T-cell (primary cell): ENCODE data around the gene PTPN13. TPM values are rescaled to one million over a fixed set of nuclear protein-coding genes. Genes with fewer than 3 reads are reported as not detected.

Source experiments
- ATAC-seq, 4 experiments: fragments of 200-7000 bp in 3 of 4; fragments of 150-1000 bp in 1 of 4; cut with Tn5 transposase; replicated peaks in 1 of 4; 1 replicate in 3 of 4; 2 replicates in 1 of 4; pipeline ENCODE4 v1.10.0; 2021; ENCODE audit warnings: moderate library complexity in 3 of 4, mild to moderate bottlenecking in 2 of 4, moderate number of reproducible peaks in 1 of 4
- CTCF ChIA-PET, 2 donors: fragments of 300-600 bp; sonication (Branson Sonifier 250); formaldehyde crosslinking; loops; one replicate each; lab custom pipeline; 2022; ENCODE audit warnings: antibody characterized with exemption in 2 of 2; lab: Charles Lee
- POLR2A ChIA-PET, 2 donors: fragments of 300-600 bp; sonication (Branson Sonifier 250); formaldehyde crosslinking; loops; one replicate each; lab custom pipeline; 2022; ENCODE audit warnings: antibody characterized with exemption in 2 of 2; lab: Charles Lee
- DNase-seq, 35 experiments: peaks; one replicate each; pipeline versions ENCODE4 v3.0.0 to v3.0.0-alpha.2; 2013 to 2023
- H3K27ac ChIP-seq: one replicate; pipeline ENCODE4 v1.5.1; 2013; ENCODE audit warnings: low read length
- H3K27me3 ChIP-seq, 2 experiments: replicated peaks in 1 of 2; 1 replicate in 1 of 2; 2 replicates in 1 of 2; pipeline versions ENCODE4 v1.6.1 to v1.7.0; 2013; ENCODE audit warnings: low read length in 1 of 2, mixed read lengths in 1 of 2; ENCODE audit not compliant: control insufficient read depth in 2 of 2, insufficient read depth in 2 of 2; ENCODE audit errors: extremely low read depth in 1 of 2
- H3K36me3 ChIP-seq, 2 donors: 1 replicate in 1 of 2; 2 replicates in 1 of 2; pipeline versions ENCODE4 v1.6.1 to v1.7.0; 2013; ENCODE audit warnings: low read length in 1 of 2; ENCODE audit not compliant: control insufficient read depth in 2 of 2, insufficient read depth in 1 of 2; ENCODE audit errors: extremely low read depth in 1 of 2
- H3K4me1 ChIP-seq, 2 experiments: 1 replicate in 1 of 2; 2 replicates in 1 of 2; pipeline versions ENCODE4 v1.6.1 to v1.7.0; 2013; ENCODE audit warnings: low read length in 2 of 2, mixed read lengths in 1 of 2; ENCODE audit not compliant: insufficient read depth in 2 of 2, control insufficient read depth in 1 of 2; ENCODE audit errors: extremely low read depth in 1 of 2
- H3K4me3 ChIP-seq, 2 donors: 1 replicate in 1 of 2; 2 replicates in 1 of 2; pipeline versions ENCODE4 v1.5.1 to v1.7.0; 2013; ENCODE audit warnings: mild to moderate bottlenecking in 2 of 2, low read length in 1 of 2, moderate library complexity in 1 of 2; ENCODE audit not compliant: control insufficient read depth in 1 of 2; ENCODE audit errors: extremely low read depth in 1 of 2
- H3K9me3 ChIP-seq: 2 replicates; pipeline ENCODE4 v1.7.0; 2013
- H3K27ac Mint-ChIP-seq, 2 donors: one replicate each; pipeline ENCODE4 v1.8.0; 2020 to 2021; ENCODE audit warnings: mild to moderate bottlenecking in 2 of 2, mixed read lengths in 2 of 2
- H3K27me3 Mint-ChIP-seq, 2 donors: one replicate each; pipeline ENCODE4 v1.8.0; 2021 to 2022; ENCODE audit warnings: mixed read lengths in 2 of 2
- H3K36me3 Mint-ChIP-seq: one replicate; pipeline ENCODE4 v1.8.0; 2021; ENCODE audit warnings: mixed read lengths
- H3K4me1 Mint-ChIP-seq, 3 donors: one replicate each; pipeline ENCODE4 v1.8.0; 2020 to 2022; ENCODE audit warnings: mixed read lengths in 3 of 3, mild to moderate bottlenecking in 1 of 3
- H3K4me3 Mint-ChIP-seq, 3 donors: one replicate each; pipeline ENCODE4 v1.8.0; 2020 to 2022; ENCODE audit warnings: mild to moderate bottlenecking in 3 of 3, mixed read lengths in 3 of 3, moderate library complexity in 3 of 3
- H3K9me3 Mint-ChIP-seq, 3 donors: one replicate each; pipeline ENCODE4 v1.8.0; 2020 to 2022; ENCODE audit warnings: mixed read lengths in 3 of 3
- WGBS: methylation state at CpG from one replicate; pipeline ENCODE4 v1.1.5; 2013; ENCODE audit warnings: missing lambda C conversion rate; ENCODE audit not compliant: insufficient coverage; 5-methylcytosine and 5-hydroxymethylcytosine counted together
- total RNA-seq, 35 experiments: library from RNA in 6 of 35; stranded (reverse) in 6 of 35; fragments of 120-200 nt in 1 of 35; gene quantifications; one replicate each; pipeline versions ENCODE4 v1.2.1 to v1.2.4 and lab custom pipeline; 2013 to 2026

Gene PTPN13
- total RNA-seq, 5 donors from 2014 or later (not counting 1 experiment from before 2014, with no cell fraction given) = 0.90 to 8.1 (median 5.2) TPM

DNA sequence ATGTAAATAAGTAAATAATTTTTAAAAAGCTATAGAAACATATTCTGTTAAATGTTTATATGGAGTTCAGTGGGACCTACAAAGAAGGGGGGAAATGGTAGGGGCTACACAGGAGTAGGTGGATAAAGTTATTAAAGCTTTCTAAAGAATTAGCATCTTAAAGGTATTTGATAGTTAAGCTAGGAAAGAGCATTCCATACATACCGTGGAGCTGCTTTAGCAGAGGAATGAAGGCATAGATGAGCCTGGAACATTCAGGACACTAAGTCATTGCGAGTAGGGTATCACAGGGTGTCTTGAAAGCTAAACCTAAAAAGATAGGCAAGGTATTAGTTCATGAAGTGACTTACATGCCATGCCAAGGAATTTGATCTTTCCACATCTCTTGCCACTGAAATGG lies 194.7 kb downstream of the PTPN13 start:
- no peak for ATAC-seq
- ChIA-PET POLR2A (no interaction called here), CTCF (no interaction called here)
- no peaks in the 10 kb centered on the region for H3K9me3 ChIP-seq
- Mint-ChIP-seq H3K9me3 (peaks cover 0 to 6% (median 5%) of the 10 kb centered on the region in 3 donors), H3K36me3 (no peaks in the 10 kb centered on the region), H3K4me1 (no peaks in the 10 kb centered on the region), H3K27me3 (peaks cover 3 to 16% of the 10 kb centered on the region in 2 donors), H3K4me3 (no peak overlapping the region), H3K27ac (no peak overlapping the region)
- no peaks in the 10 kb centered on the region for H3K36me3 ChIP-seq
- H3K27me3 ChIP-seq = no peaks in the 10 kb centered on the region
- no peaks in the 10 kb centered on the region for H3K4me1 ChIP-seq
- DNase-seq = no peak
- 83% methylated on average over 1 of the region's 2 CpGs for WGBS
- no peak overlapping the region for H3K4me3 ChIP-seq
- H3K27ac ChIP-seq = no peak overlapping the region

- Histone ChIP-seq H3K36me3 (no peaks in the 10 kb centered on the region), H3K27me3 (no peaks in the 10 kb centered on the region), H3K4me3 (no peak overlapping the region), H3K4me1 (no peaks in the 10 kb centered on the region), H3K27ac (no peak overlapping the region), H3K9me3 (no peaks in the 10 kb centered on the region)
- 91% methylated on average over 6 of the region's 8 CpGs for WGBS
- H3K4me1 Mint-ChIP-seq = no peaks in the 10 kb centered on the region
- no peaks in the 10 kb centered on the region for H3K36me3 Mint-ChIP-seq
- H3K27me3 Mint-ChIP-seq = peaks cover 3 to 11% of the 10 kb centered on the region in 2 donors
- CTCF ChIA-PET = no interaction called here
- no peak overlapping the region for H3K27ac Mint-ChIP-seq
- DNase-seq (no peak), ATAC-seq (no peak)
- H3K4me3 Mint-ChIP-seq = no peak overlapping the region
- POLR2A ChIA-PET = no interaction called here
- H3K9me3 Mint-ChIP-seq = peaks cover 2 to 12% (median 5%) of the 10 kb centered on the region in 3 donors
Observed at GRCh38 chr4:86791126-86791525, 197.0 kb downstream of the PTPN13 start.

DNA sequence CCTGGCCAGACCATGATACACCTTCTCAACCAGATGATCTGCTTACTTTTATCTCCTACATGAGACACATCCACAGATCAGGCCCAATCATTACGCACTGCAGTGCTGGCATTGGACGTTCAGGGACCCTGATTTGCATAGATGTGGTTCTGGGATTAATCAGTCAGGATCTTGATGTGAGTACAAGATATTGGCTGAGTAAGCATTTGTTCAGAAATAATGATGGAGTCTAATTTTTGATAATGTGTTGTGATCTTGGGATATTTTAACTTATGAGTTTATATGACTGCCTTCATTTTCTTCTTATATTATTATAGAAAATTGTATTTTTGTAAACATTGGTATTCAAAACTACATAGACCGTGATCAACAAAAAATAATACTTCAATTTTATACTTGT lies 215.7 kb downstream of the PTPN13 start:
- Histone ChIP-seq H3K36me3 (no peaks in the 10 kb centered on the region), H3K27ac (no peak overlapping the region), H3K4me3 (no peak overlapping the region), H3K9me3 (no peaks in the 10 kb centered on the region), H3K27me3 (no peaks in the 10 kb centered on the region), H3K4me1 (no peaks in the 10 kb centered on the region)
- no peaks in the 10 kb centered on the region for H3K36me3 Mint-ChIP-seq
- POLR2A ChIA-PET = no interaction called here
- CTCF ChIA-PET = no interaction called here
- H3K27me3 Mint-ChIP-seq = peaks cover 0 to 3% of the 10 kb centered on the region in 2 donors
- ATAC-seq (no peak), DNase-seq (no peak)
- no peaks in the 10 kb centered on the region for H3K4me1 Mint-ChIP-seq
- H3K4me3 Mint-ChIP-seq = no peak overlapping the region
- 60% methylated on average over 1 of the region's 3 CpGs for WGBS
- no peak overlapping the region for H3K27ac Mint-ChIP-seq
- no peaks in the 10 kb centered on the region for H3K9me3 Mint-ChIP-seq

DNA sequence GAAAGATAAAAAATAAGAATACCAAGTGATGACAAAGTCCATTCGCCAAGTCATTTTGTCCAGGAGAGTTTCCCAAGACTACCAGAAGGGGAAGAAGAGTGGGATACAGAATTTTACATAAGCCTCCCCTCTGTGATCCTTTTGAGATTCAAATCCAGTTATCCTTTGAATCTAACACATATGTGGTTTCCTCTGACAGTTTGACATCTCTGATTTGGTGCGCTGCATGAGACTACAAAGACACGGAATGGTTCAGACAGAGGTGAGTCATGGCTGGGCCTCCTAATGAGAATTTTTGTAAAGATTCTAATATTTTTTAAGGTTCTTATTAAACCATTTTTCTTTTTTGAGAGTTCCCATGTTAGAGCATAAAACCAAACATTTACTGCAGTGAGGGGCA lies 216.7 kb downstream of the PTPN13 start:
- DNase-seq (no peak), ATAC-seq (no peak)
- Histone ChIP-seq H3K4me3 (no peak overlapping the region), H3K9me3 (no peaks in the 10 kb centered on the region), H3K4me1 (no peaks in the 10 kb centered on the region), H3K27me3 (no peaks in the 10 kb centered on the region), H3K27ac (no peak overlapping the region), H3K36me3 (no peaks in the 10 kb centered on the region)
- ChIA-PET POLR2A (no interaction called here), CTCF (no interaction called here)
- no peak overlapping the region for H3K4me3 Mint-ChIP-seq
- no CpG with 5 or more reads among the region's 3 CpGs for WGBS
- no peak overlapping the region for H3K27ac Mint-ChIP-seq
- H3K9me3 Mint-ChIP-seq = peaks cover 5 to 9% (median 6%) of the 10 kb centered on the region in 3 donors
- H3K36me3 Mint-ChIP-seq = no peaks in the 10 kb centered on the region
- peaks cover 0 to 3% of the 10 kb centered on the region in 2 donors for H3K27me3 Mint-ChIP-seq
- no peaks in the 10 kb centered on the region for H3K4me1 Mint-ChIP-seq

GRCh38 chr4:86815653-86816052 lies 221.5 kb downstream of the PTPN13 start:
- CTCF ChIA-PET = no interaction called here
- no peak overlapping the region for H3K4me3 Mint-ChIP-seq
- H3K36me3 ChIP-seq = no peaks in the 10 kb centered on the region
- H3K4me1 Mint-ChIP-seq = no peaks in the 10 kb centered on the region
- H3K27me3 Mint-ChIP-seq = no peaks in the 10 kb centered on the region
- no CpG with 5 or more reads among the region's 1 CpG for WGBS
- no peaks in the 10 kb centered on the region for H3K4me1 ChIP-seq
- H3K36me3 Mint-ChIP-seq = no peaks in the 10 kb centered on the region
- no peak overlapping the region for H3K4me3 ChIP-seq
- POLR2A ChIA-PET = no interaction called here
- peaks cover 5 to 19% (median 6%) of the 10 kb centered on the region in 3 donors for H3K9me3 Mint-ChIP-seq
- H3K27me3 ChIP-seq = no peaks in the 10 kb centered on the region
- DNase-seq (no peak), ATAC-seq (no peak)
- H3K27ac ChIP-seq = no peak overlapping the region
- H3K9me3 ChIP-seq = no peaks in the 10 kb centered on the region
- H3K27ac Mint-ChIP-seq = no peak overlapping the region

DNA sequence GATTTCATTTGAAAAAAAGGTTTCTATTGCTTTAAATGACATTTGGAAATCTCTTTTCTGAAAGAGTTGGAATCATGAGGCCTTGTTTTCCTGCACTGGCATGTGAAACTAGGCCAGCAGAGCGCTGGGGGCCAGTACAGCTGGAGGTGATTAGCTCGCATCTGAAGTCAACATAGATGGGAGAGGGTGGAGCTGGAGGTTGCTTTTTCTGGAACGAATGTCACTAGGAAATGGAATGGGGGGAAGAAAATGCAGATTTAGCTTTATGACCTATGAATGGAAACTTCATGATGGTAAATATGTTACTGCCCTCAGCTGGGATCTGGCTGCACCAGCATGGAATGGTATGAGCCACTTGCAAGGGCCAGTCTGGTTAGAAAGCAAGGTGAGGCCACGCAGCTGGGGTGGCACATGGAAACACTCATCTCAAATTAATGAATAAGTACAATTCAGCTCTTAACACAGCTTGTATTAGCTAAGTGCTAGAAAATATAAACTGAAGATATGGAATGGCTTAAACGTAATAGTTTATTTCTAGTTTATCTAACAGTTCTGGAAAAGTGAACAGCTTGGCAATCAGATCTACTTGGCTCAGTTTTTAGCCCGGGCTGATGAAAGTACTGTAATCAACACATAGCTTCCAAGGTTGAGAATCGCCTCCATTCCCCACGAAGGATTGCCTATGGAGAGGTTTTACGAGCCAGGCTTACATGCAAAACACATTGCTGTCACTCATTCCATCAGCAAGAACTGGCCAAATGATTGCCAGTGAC lies 222.6 kb downstream of the PTPN13 start:
- Mint-ChIP-seq H3K4me1 (no peaks in the 10 kb centered on the region), H3K4me3 (no peak overlapping the region), H3K9me3 (peaks cover 5 to 19% (median 6%) of the 10 kb centered on the region in 3 donors), H3K27me3 (no peaks in the 10 kb centered on the region), H3K36me3 (no peaks in the 10 kb centered on the region), H3K27ac (no peak overlapping the region)
- ChIA-PET CTCF (interaction anchor here in 1 of 2 donors (0.5 kb wide), 1 partner anchor 320 kb away, joined by 3 read pairs; no protein-coding TSS in a partner anchor), POLR2A (no interaction called here)
- Histone ChIP-seq H3K36me3 (no peaks in the 10 kb centered on the region), H3K9me3 (no peaks in the 10 kb centered on the region), H3K27ac (no peak overlapping the region), H3K4me3 (no peak overlapping the region), H3K27me3 (no peaks in the 10 kb centered on the region), H3K4me1 (no peaks in the 10 kb centered on the region)
- ATAC-seq (no peak), DNase-seq (no peak)
- WGBS = 87% methylated on average over 4 of the region's 9 CpGs
